Germinal center (tissue), 1 donor: Measurements from ENCODE around the gene HSP90AA1.
"Not testable (repeated sequence)": the region's sequence is repeated elsewhere in the genome, so short reads cannot be mapped to it uniquely, and the experiment has no call there.

Source experiments
- DNase-seq: peaks from one replicate; pipeline ENCODE4 v3.0.0; 2012; ENCODE audit warnings: mixed read lengths, low spot score

Gene HSP90AA1

DNA sequence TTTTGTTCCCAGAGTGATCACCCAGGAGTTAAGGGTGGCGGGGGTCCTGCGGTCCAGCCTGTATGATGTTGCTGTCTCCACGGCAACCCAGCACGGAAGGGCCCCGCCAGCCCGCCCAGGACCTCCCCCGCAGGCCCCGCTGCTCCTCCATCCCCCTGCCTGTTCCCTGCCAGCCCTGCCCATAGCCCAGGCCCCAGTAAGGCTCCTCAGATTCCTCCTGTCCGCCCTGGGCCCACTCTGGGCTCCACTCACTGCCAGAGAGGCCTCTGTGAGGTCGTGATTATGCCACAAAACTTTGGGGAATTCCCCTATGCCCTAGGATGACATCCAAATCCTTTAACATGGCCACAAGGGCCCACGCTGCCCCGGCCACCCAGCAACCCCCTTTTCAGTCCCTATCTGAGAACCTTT, 20.8 kb downstream of the HSP90AA1 start:
- DNase-seq: no peak

DNA sequence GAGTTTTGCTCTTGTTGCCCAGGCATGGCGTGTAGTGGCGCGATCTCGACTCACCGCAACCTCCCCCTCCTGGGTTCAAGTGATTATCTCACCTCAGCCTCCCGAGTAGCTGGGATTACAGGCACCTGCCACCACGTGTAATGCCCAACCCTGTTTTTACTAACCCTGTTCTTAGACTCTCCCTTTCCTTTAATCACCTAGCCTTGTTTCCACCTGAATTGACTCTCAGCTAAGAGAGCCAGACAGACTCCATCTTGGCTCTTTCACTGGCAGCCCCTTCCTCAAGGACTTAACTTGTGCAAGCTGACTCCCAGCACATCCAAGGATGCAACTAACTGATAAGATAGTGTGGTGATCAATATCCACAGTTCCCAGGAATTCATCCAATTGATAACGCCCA, 22.3 kb downstream of the HSP90AA1 start:
- not testable (repeated sequence) for DNase-seq

DNA sequence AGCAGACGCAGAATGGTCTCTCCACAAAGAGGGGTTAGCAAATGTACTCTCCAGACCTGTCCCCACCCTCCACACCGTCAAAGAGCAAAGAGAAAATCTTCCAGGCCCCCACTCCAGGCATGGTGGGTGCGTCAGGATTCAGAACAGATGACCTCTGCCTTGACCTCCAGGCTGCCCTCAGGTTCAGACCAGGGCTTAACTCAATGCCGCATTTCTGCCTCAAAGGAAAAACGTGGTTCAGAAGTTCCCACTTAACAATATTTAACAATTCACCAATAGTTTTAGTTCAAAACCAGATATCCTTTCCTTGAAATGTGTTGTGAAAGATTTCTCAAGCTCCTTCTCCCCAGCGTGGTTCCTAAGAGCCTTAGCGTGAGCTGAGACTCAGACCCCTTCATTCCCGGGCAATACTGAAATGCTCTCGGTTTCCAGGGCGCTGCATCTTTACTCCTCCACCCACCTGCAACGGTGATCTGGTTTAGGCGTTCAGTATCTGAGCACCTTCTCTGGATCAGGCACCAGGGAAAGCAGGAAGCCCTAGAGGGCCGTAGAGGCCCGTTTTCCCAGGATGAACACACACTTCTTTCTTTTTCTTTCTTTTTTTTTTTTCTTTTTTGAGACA, 22.9 kb downstream of the HSP90AA1 start:
- DNase-seq: no peak

DNA sequence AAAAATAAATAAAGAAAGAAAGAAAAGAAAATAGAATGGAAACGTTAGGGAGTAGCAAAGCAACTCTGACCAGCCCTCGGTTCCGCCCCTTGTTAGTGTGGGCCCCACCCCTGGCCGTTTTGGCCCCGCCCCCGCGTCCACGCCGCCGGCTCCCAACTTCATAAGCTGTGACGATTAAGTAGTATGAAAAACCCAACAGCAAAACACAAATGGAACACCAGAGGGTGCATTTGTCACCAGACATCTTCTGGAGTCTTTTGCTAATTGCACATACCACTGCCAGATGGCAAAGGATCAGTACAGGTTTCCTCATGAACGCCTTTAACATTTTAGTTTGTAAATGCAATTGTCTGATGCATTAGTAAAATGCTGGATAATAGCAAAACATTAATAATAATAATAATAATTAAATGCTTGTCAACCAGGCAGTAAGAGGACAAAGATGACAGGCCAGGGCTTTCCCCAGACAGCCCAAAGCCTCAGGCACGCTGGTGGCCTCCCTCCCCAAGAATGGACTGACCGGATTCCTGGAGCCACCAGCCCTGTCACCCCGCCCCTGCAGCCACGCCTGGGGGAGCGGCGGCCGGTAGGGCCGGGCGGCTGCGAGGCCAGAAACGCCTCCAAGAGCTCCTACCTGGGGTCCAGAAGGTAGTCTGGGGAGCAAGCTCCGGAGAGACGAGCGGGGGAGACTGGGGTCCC, 23.6 kb downstream of the HSP90AA1 start:
- peak; percentile 81 for DNase-seq

DNA sequence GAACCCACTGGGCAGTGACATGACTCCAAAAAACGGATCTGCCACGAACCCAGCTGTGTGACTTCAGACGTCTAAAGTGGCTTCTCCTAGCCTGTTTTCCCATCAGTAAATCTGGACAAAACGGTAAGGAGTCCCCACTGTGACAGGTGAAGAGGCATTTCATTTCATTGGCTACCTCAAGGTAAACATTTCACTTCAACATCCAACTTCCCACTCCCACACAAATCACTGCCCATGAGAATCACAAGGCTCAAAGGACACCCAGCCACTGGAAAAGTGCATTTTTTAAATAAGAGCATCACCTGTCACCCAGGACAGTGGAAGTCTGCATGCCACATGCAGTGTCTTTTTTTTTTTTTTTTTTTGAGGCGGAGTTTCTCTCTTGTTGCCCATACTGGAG, 27.9 kb downstream of the HSP90AA1 start:
- no peak for DNase-seq

DNA sequence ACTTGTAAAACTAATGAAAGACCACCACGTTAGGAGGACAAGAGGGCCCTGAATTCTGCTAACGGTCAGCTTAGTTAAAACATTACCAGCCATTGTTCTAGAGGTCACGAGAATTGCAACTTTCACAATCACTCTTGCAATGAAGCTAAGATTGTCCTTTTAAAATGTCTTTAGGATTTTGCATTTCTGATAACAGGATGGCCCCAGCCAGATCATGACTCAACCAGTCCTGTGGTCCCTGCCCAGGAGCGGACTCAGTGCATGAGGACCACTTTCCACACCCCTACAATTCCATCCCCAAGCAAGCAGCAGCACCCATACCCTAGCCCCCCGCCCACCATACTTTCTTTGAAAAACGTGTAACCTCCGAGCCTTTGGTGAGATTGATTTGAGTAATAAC, 28.7 kb downstream of the HSP90AA1 start:
- no peak for DNase-seq

DNA sequence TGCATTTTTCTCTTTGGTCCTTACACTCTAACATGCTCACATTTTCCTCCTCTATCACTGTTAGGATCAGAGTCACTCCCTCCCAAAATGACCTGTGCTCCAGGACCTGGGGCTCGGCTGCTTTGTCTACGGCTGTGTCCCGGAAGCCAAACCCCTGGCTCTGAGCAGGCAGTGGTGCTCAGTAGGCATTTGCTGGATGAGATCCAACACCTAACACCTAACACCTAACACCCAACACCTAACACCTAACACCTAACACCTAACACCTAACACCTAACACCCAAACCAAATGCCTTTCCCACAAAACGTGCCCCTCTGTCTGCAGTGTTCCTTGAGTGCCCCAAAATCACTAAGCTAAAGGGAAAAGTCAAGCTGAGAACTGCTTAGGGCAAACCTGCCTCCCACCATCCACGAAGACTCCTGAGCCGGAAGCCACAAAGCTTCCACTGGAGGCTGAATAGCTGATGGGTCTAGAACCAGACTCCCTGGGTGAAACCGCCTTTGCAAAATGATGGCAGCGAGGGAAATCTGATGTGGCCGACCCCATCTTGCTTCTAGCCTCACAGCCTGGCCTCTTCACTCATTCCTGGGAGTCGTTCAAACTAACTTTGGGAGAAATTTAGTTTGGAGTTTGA, 29.2 kb downstream of the HSP90AA1 start:
- DNase-seq: no peak

DNA sequence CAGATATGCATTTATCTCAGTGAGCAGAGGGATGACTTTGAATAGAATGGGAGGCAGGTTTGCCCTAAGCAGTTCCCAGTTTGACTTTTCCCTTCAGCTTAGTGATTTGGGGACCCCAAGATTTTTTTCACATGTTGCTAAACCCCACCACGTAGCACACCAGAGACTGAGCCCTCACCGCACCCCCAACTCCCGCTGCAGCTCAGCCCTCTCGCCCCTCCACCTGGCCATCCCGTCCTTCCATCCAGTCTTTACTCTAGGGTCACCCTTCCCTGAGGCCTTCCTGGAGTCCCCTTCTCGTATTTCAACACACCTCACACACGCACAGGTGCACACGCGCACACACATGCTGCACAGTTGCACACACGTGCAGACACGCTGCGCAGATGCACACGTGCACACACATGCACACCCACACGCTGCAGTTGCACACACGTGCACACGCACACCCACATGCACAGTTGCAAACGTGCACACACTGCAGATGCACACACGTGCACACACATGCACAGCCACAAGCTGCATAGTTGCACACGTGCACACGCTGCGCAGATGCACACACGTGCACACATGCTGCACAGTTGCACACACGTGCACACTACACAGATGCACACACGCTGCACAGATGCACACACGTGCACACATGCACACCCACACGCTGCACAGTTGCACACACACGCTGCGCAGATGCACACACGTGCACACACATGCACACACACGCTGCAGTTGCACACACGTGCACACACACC, 30.0 kb downstream of the HSP90AA1 start:
- no peak for DNase-seq

DNA sequence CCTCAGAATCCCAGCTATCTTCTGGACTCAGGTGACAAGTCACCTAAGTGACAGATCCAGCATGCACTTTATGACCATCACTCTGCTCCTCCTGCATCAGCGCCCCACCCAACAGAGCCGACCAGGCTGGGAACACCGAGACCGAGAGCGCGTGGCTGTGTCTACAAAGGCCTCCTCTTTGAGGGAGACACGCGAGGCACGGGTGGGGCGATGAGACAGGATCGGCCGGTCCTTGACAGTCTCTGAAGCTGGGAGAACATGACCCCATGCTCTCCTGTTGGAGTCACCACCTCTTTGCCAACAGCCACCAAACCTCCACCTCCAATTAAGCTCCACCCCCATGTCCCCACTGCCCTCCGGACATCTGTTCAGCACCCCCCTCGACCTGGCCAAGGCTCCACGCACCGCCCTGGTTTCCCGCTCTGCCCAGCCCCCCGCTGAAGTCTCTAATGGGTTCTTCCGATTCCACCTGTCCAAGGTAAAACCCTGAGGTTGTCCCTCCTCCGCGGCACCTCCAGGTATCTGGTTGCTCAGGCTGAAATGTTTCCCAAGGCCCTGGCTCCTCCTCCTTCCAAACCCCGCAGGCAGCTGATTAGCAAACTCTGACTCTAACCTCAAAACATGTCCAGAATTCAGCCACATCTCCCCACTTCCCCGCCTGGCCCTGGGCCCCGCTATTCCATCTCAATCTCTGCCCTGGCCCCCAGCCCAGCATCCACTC, 31.5 kb downstream of the HSP90AA1 start:
- no peak for DNase-seq

DNA sequence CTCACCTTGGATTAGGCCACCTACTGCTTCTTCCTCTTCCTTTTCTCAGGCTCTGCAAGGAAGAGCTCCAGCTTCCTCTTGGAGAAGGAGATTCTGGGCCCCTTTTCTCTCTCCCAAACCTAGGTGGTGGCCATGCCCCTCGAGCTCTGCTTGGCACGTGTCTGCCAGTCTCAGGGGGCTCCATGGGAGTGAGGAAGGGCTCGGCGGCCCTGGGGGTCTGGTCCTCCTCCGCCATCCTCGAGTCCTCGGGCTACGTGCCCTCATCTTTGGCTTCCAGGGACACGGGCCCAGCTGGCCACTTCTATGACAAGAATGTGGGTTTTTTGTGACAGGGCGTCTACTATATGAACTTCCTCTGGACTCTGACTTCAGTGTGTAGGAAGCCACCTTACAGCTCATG, 34.3 kb downstream of the HSP90AA1 start:
- no peak for DNase-seq

DNA sequence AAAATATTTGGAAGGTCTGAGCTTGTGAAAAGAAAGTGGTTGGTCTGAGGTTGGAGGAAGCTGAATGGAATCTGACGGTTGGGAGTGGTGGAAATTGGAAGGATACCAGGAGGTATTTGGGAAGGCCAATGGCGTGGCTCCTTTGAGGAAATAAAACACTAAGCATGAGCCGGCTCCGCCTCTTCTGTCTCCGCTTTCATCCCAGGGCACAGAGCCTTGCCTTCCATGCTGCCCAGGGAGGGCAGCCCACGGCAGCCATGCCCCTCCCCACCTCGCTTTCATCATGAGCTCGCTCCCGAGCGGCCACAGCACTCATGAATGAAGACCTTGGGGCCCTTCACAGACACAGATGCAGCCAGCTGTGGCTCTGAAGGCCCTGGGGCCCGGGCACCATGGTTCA, 36.2 kb downstream of the HSP90AA1 start:
- DNase-seq: no peak

DNA sequence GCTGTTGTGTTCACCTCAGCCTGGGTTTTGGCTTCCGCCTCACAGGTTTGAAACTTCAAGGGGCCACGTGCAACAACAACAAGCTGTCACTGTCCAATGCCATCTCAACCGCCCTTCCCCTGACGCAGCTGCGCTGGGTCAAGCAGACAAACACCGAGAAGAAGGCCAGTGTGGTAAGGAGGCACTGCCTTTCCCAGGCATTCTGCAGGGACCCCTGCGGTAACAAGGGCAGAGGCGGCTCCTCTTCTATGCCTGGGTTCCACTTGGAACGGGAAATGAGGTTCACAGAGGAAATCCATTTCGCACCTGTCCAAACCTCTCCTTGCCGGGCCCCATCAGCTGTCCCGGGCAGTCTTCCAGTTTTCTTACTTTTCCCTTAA, 36.8 kb downstream of the HSP90AA1 start:
- DNase-seq: no peak

DNA sequence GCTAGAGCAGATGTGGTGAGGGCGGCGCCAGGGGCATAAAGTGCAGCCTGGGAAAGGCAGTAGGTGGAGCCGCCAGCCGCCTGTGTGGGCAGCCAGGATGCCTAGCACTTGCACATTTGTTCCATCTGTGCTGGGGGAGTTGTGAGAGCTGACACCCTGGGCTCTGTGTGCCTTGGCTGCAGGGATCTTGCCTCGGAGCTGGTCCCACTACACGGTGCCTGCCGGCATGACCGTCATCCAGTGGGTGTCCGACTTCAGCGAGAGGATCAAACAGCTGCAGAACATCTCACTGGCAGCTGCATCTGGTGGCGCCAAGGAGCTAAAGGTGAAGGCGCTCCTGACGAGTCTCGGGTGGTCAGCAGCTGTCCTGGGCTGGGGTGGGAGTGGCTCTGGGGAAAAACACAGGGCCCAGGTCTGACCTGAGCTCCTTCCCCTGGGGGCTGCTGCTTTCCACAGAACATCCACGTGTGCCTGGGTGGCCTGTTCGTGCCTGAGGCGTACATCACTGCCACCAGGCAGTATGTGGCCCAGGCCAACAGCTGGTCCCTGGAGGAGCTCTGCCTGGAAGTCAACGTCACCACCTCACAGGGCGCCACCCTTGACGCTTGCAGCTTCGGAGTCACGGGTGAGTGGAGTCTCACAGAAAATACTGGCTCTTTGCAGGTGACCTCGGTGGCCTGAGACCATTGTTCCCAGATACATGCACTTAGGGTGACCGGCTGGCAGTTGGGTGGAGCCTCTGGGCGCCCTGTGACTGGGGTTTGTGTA, 37.4 kb downstream of the HSP90AA1 start:
- DNase-seq: no peak

DNA sequence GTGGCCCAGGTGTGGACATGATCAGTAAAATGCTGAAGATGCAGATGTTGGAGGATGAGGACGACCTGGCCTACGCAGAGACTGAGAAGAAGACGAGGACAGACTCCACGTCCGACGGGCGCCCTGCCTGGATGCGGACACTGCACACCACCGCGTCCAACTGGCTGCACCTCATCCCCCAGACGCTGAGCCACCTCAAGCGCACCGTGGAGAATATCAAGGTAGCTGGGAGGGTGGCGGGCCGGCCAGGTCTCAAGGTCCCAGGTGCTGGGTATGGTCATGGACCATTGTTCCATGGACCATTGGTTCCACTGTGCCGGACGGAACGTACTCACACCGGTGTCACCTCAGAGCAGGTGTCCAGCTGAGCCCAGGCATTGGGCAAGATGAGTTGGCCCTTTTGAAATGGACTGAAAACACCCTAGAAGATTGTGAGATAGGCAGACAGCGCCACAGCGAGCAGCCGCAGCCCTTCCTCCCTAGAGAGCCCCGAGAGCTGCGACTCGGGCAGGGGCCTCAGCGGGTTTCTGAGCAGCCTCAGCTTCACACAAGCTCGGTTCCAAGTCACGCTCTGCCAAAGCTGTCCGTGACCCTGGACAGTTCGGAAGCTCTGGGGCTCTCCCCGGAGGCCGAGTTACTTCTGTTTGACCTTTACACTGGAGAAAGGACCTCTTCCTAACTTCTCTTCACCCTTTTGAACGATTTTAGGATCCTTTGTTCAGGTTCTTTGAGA, 38.9 kb downstream of the HSP90AA1 start:
- DNase-seq: no peak

DNA sequence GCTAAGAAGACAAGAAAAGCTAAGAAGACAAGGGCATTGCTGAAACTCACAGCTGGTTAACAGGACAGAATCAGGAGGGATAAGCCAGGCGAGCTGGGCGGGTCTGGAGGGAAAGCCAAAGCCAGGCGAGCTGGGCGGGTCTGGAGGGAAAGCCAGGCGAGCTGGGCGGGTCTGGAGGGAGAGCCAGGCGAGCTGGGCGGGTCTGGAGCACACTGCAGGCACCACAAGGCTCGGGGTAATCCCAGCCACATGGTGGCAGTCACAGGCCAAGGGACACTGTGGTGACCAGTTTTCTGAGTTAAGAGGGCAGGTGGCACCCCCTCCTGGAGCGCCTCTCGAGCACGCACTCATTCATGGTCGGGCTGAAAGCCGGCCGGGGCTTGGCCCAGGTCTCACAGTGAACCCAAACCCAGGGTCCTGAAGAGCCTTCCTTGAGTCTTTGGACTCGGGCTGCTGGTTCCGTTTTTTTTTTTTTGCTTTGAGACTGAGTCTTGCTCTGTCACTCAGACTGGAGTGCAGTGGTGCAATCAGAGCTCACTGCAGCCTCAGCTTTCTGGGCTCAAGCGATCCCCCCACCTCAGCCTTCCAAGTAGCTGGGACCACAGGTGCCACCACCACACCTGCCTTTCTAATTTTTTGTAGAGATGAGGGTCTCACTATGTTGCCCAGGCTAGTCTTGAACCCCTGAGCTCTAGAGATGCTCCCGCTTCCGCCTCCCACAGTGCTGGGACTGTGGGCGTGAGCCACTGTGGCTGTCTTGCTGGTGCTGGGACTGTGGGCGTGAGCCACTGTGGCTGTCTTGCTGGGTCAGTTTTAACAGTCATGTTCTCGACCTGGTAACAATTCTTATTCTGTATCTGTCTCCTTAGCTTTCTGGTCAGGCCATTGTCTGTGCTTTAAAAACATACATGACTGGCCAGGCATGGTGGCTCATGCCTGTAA, 40.2 kb downstream of the HSP90AA1 start:
- no peak for DNase-seq

DNA sequence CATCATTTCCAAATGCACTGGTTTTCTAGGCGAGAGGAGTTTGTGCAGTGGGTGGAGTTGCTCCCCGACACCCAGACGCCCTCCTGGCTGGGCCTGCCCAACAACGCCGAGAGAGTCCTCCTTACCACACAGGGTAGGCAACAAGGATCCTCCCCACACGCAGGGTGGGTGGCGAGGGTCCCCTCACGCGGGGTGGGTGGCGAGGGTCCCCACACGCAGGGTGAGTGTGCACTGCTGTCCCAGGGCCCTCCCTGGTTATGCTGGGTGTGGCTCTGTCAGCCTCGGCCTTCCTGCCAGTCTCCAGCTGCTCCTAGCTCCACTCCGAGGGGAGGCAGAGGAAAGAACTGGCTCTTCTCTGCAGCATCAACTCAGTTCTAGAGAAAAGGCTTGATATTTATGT, 42.3 kb downstream of the HSP90AA1 start:
- no peak for DNase-seq

DNA sequence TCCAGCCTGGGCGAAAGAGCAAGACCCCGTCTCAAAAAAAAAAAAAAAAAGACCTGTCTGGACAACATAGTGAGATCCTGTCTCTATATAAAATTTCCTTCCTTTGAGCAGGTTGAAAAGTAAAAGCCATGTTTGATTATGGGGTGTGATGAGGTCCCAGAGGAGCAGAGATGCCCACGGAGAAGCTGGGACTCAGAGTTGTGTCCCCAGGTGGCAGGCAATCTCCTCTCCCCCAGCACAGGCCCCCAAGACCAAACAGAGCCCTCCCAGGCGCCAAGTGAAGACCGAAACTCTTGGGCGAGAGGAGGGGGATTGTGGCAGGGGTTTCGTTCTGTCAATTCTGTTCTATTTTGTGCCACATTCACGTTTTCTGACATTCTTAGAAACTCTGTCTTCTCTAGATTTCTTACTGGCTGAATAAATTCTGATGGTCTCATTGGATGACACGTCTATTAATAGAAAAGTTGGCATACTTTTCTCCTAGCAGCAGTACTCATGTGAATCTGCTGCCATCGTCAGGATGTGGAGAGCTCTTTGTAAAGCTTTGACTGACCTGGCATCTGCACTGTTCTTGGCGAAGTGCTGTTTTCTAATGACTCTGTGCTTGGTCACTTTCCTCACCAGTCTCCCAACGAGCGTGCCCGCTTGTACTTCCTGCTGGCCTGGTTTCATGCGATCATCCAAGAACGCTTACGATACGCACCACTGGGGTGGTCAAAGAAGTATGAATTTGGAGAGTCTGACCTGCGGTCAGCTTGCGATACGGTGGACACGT, 43.4 kb downstream of the HSP90AA1 start:
- no peak for DNase-seq

DNA sequence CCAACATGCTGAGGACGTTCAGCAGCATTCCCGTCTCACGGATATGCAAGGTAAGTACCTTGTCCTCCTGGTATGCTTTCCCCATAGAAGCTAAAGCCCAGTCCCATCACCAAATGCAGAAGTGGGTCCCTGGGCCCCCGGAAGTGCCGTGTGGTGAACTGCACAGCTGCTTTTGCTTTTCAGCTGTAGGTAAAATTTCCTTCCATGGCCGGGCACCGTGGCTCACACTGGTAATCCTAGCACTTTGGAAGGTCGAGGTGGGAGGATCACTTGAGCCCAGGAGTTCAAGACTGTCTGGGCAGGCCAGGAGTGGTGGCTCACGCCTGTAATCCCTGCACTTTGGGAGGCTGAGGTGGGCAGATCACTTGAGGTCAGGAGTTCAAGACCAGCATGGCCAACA, 44.1 kb downstream of the HSP90AA1 start:
- DNase-seq: no peak

DNA sequence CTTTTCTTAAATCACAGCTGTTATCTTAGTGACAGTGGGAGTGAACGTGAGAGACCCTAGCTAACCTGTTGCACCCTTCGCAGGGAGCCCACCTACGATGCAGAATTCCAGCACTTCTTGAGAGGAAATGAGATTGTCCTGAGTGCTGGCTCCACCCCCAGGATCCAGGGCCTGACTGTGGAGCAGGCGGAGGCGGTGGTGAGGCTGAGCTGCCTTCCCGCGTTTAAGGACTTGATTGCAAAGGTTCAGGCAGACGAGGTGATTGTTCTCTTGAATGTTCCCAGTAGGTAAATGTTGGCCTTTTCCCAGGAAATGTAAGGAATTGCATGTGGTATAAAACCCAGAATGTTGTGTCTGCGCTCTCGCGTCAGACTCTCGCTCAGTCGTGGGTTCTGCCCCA, 46.7 kb downstream of the HSP90AA1 start:
- DNase-seq: no peak
